Right lung (tissue), 10 donors: ENCODE measurements around the gene RPS10. TPM values are rescaled to one million over a fixed set of nuclear protein-coding genes. Genes with fewer than 3 reads are reported as not detected.

Experiments
- DNase-seq, 2 donors: peaks; one replicate each; pipeline ENCODE4 v3.0.0-alpha.2; 2013
- long read RNA-seq, 8 donors: transcript quantifications; one replicate each; lab custom pipeline, GENCODE V29; 2026
- polyA plus RNA-seq, 5 donors: library from polyadenylated mRNA; unstranded; fragments of 120-200 nt; gene quantifications; one replicate each; pipeline versions ENCODE4 v1.2.1 to v1.2.3, GENCODE V29; 2013; ENCODE audit warnings: inconsistent platforms in 1 of 5, low replicate concordance in 1 of 5; ENCODE audit not compliant: insufficient read length in 5 of 5, insufficient read depth in 1 of 5

Gene RPS10
- 1,000 to 10,000 TPM; 1,386 to 2,076 (median 1,588) TPM for polyA plus RNA-seq
- long read RNA-seq, donor 1, transcript RPS10-208 (5 exons, 1,407 nt): minor isoform, 44 of 2,194 reads
- long read RNA-seq, donor 1, transcript RPS10-209 (6 exons, 588 nt): major isoform, 1,467 of 2,194 reads
- long read RNA-seq, donor 1, transcript RPS10-206 (6 exons, 781 nt): minor isoform, 9 of 2,194 reads
- long read RNA-seq, donor 1, transcript RPS10-205 (3 exons, 734 nt): minor isoform, 36 of 2,194 reads
- long read RNA-seq, donor 1, partial matches to known transcripts: 545 of 2,194 reads
- long read RNA-seq, donor 1, other reads (novel, unspliced or antisense): 93 of 2,194 reads
- long read RNA-seq, donor 2, transcript RPS10-208 (5 exons, 1,407 nt): minor isoform, 18 of 957 reads
- long read RNA-seq, donor 2, transcript RPS10-205 (3 exons, 734 nt): minor isoform, 7 of 957 reads
- long read RNA-seq, donor 2, transcript RPS10-209 (6 exons, 588 nt): major isoform, 682 of 957 reads
- long read RNA-seq, donor 2, transcript RPS10-206 (6 exons, 781 nt): minor isoform, 7 of 957 reads
- long read RNA-seq, donor 2, partial matches to known transcripts: 243 of 957 reads
- long read RNA-seq, donor 2, other reads (novel, unspliced or antisense): 0 of 957 reads
- long read RNA-seq, donor 3, transcript RPS10-205 (3 exons, 734 nt): minor isoform, 14 of 1,534 reads
- long read RNA-seq, donor 3, transcript RPS10-208 (5 exons, 1,407 nt): minor isoform, 47 of 1,534 reads
- long read RNA-seq, donor 3, transcript RPS10-209 (6 exons, 588 nt): major isoform, 947 of 1,534 reads
- long read RNA-seq, donor 3, transcript RPS10-206 (6 exons, 781 nt): minor isoform, 10 of 1,534 reads
- long read RNA-seq, donor 3, partial matches to known transcripts: 460 of 1,534 reads
- long read RNA-seq, donor 3, other reads (novel, unspliced or antisense): 56 of 1,534 reads
- long read RNA-seq, donor 4, transcript RPS10-208 (5 exons, 1,407 nt): minor isoform, 38 of 1,086 reads
- long read RNA-seq, donor 4, transcript RPS10-205 (3 exons, 734 nt): minor isoform, 14 of 1,086 reads
- long read RNA-seq, donor 4, transcript RPS10-209 (6 exons, 588 nt): major isoform, 716 of 1,086 reads
- long read RNA-seq, donor 4, partial matches to known transcripts: 270 of 1,086 reads
- long read RNA-seq, donor 4, other reads (novel, unspliced or antisense): 47 of 1,086 reads
- long read RNA-seq, donor 5, transcript RPS10-205 (3 exons, 734 nt): minor isoform, 32 of 2,383 reads
- long read RNA-seq, donor 5, transcript RPS10-209 (6 exons, 588 nt): major isoform, 1,678 of 2,383 reads
- long read RNA-seq, donor 5, transcript RPS10-208 (5 exons, 1,407 nt): minor isoform, 56 of 2,383 reads
- long read RNA-seq, donor 5, transcript RPS10-206 (6 exons, 781 nt): minor isoform, 15 of 2,383 reads
- long read RNA-seq, donor 5, partial matches to known transcripts: 521 of 2,383 reads
- long read RNA-seq, donor 5, other reads (novel, unspliced or antisense): 80 of 2,383 reads
- long read RNA-seq, donor 6, transcript RPS10-209 (6 exons, 588 nt): major isoform, 1,518 of 2,141 reads
- long read RNA-seq, donor 6, transcript RPS10-206 (6 exons, 781 nt): minor isoform, 12 of 2,141 reads
- long read RNA-seq, donor 6, transcript RPS10-205 (3 exons, 734 nt): minor isoform, 23 of 2,141 reads
- long read RNA-seq, donor 6, transcript RPS10-208 (5 exons, 1,407 nt): minor isoform, 43 of 2,141 reads
- long read RNA-seq, donor 6, partial matches to known transcripts: 543 of 2,141 reads
- long read RNA-seq, donor 6, other reads (novel, unspliced or antisense): 0 of 2,141 reads
- long read RNA-seq, donor 7, transcript RPS10-209 (6 exons, 588 nt): major isoform, 370 of 690 reads
- long read RNA-seq, donor 7, transcript RPS10-205 (3 exons, 734 nt): minor isoform, 9 of 690 reads
- long read RNA-seq, donor 7, transcript RPS10-206 (6 exons, 781 nt): minor isoform, 6 of 690 reads
- long read RNA-seq, donor 7, transcript RPS10-208 (5 exons, 1,407 nt): minor isoform, 9 of 690 reads
- long read RNA-seq, donor 7, partial matches to known transcripts: 202 of 690 reads
- long read RNA-seq, donor 7, other reads (novel, unspliced or antisense): 94 of 690 reads
- long read RNA-seq, donor 8, transcript RPS10-209 (6 exons, 588 nt): major isoform, 402 of 631 reads
- long read RNA-seq, donor 8, transcript RPS10-205 (3 exons, 734 nt): minor isoform, 8 of 631 reads
- long read RNA-seq, donor 8, transcript RPS10-208 (5 exons, 1,407 nt): minor isoform, 23 of 631 reads
- long read RNA-seq, donor 8, partial matches to known transcripts: 181 of 631 reads
- long read RNA-seq, donor 8, other reads (novel, unspliced or antisense): 13 of 631 reads

- peak; percentile 93 to 95 for DNase-seq
These were observed at the start of gene RPS10 for GRCh38 chr6:34425498-34426410. TSS of gene RPS10 (minus strand) at chr6:34426069. CDS start at chr6:34425221, 848 bp downstream.

- DNase-seq: no peak
These were observed 49.4 kb upstream of the RPS10 start for GRCh38 chr6:34475238-34475682.

GRCh38 chr6:34474754-34475153, 48.9 kb upstream of the RPS10 start:
- DNase-seq: no peak

- no peak for DNase-seq
These were observed 48.1 kb upstream of the RPS10 start for GRCh38 chr6:34473967-34474366.

- DNase-seq: no peak
These were observed 46.6 kb upstream of the RPS10 start for GRCh38 chr6:34472425-34472824.

GRCh38 chr6:34469499-34469898, 43.6 kb upstream of the RPS10 start:
- no peak for DNase-seq

GRCh38 chr6:34468378-34468892, 42.6 kb upstream of the RPS10 start:
- DNase-seq: no peak

GRCh38 chr6:34466242-34467185, 40.6 kb upstream of the RPS10 start:
- DNase-seq: no peak

GRCh38 chr6:34465531-34466241, 39.8 kb upstream of the RPS10 start, which contains the start of gene PACSIN1:
TSS of gene PACSIN1 (plus strand) at chr6:34466076. CDS start at chr6:34526306, 60,230 bp downstream.
- no peak for DNase-seq

- DNase-seq: no peak
These were observed 38.0 kb upstream of the RPS10 start for GRCh38 chr6:34463849-34464248.

GRCh38 chr6:34463299-34463698, 37.4 kb upstream of the RPS10 start:
- DNase-seq: no peak

GRCh38 chr6:34462551-34462971, 36.7 kb upstream of the RPS10 start:
- DNase-seq: no peak

GRCh38 chr6:34462010-34462409, 36.1 kb upstream of the RPS10 start:
- DNase-seq: no peak

- no peak for DNase-seq
These were observed 35.1 kb upstream of the RPS10 start for GRCh38 chr6:34460796-34461507.
